GM18505 (cell line): ENCODE results near the gene SLC25A21.

Experiments
- ATAC-seq: cut with Tn5 transposase; IDR thresholded peaks from one replicate; pipeline ENCODE4 v1.9.1; 2021; ENCODE audit not compliant: unreplicated experiment
- POLR2A ChIP-seq: IDR thresholded peaks from 4 replicates; pipeline ENCODE4 v1.6.1; 2011; ENCODE audit warnings: borderline replicate concordance; ENCODE audit not compliant: insufficient read depth, insufficient read length; ENCODE audit errors: extremely low read depth

The SLC25A21 gene

GRCh38 chr14:36741858-36742257 lies 430.5 kb downstream of the SLC25A21 start:
- TF ChIP-seq POLR2A: no peak
- no peak for ATAC-seq

GRCh38 chr14:36738269-36738668 lies 434.1 kb downstream of the SLC25A21 start:
- TF ChIP-seq POLR2A: no peak
- ATAC-seq: no peak

- no peak for TF ChIP-seq POLR2A
- ATAC-seq: no peak
Measured at GRCh38 chr14:36726128-36726527, 446.3 kb downstream of the SLC25A21 start.

- ATAC-seq: no peak
- TF ChIP-seq POLR2A: no peak
Measured at GRCh38 chr14:36724162-36724561, 448.2 kb downstream of the SLC25A21 start.

- ATAC-seq: no peak
- no peak for TF ChIP-seq POLR2A
Measured at GRCh38 chr14:36723530-36723929, 448.9 kb downstream of the SLC25A21 start.

GRCh38 chr14:36721877-36722276 lies 450.5 kb downstream of the SLC25A21 start:
- TF ChIP-seq POLR2A: no peak
- ATAC-seq: no peak

GRCh38 chr14:36720657-36721056 lies 451.7 kb downstream of the SLC25A21 start:
- TF ChIP-seq POLR2A: no peak
- ATAC-seq: no peak

GRCh38 chr14:36719823-36720222 lies 452.6 kb downstream of the SLC25A21 start:
- no peak for ATAC-seq
- no peak for TF ChIP-seq POLR2A

- no peak for ATAC-seq
- no peak for TF ChIP-seq POLR2A
Measured at GRCh38 chr14:36718216-36718615, 454.2 kb downstream of the SLC25A21 start.

- TF ChIP-seq POLR2A: no peak
- no peak for ATAC-seq
Measured at GRCh38 chr14:36717363-36717762, 455.0 kb downstream of the SLC25A21 start.

GRCh38 chr14:36716614-36717184 lies 455.7 kb downstream of the SLC25A21 start:
- no peak for ATAC-seq
- no peak for TF ChIP-seq POLR2A

GRCh38 chr14:36713960-36714703 lies 458.3 kb downstream of the SLC25A21 start:
- ATAC-seq: no peak
- no peak for TF ChIP-seq POLR2A

GRCh38 chr14:36707570-36707969 lies 464.8 kb downstream of the SLC25A21 start:
- TF ChIP-seq POLR2A: no peak
- no peak for ATAC-seq

GRCh38 chr14:36702474-36702873 lies 469.9 kb downstream of the SLC25A21 start:
- no peak for TF ChIP-seq POLR2A
- no peak for ATAC-seq
